Spleen (tissue), 7 donors: Measurements from ENCODE around the gene OPN5.

Source experiments
- POLR2A ChIP-seq, 3 donors: fragments of 450-650 bp; IDR thresholded peaks; one replicate each; pipeline ENCODE4 v1.5.1; 2017; ENCODE audit warnings: antibody characterized with exemption in 3 of 3, mild to moderate bottlenecking in 1 of 3
- POLR2AphosphoS5 ChIP-seq, 3 donors: sonication (generic); formaldehyde crosslinking; IDR thresholded peaks; one replicate each; pipeline ENCODE4 v1.5.1; 2017; ENCODE audit warnings: antibody characterized with exemption in 3 of 3
- TF ChIP-seq, protein P1 (sequence below), 11 experiments: fragments of 200-600 bp in 7 of 11; fragments of 450-650 bp in 4 of 11; sonication (generic) in 4 of 11; IDR thresholded peaks in 8 of 11; conservative IDR thresholded peaks in 3 of 11; 1 replicate in 7 of 11; 2 replicates in 4 of 11; pipeline versions ENCODE4 v1.4.0 to v1.8.0; 2016 to 2021; ENCODE audit warnings: antibody characterized with exemption in 11 of 11, inconsistent platforms in 4 of 11, mild to moderate bottlenecking in 1 of 11
- donor health status: DM: no; HTN: no; CAD: no; lungs with moderate emphysema.
- donor health status: DM: no; HTN: no; CAD: no.
- donor health status: DM: no; HTN: no; CAD: no.

- TF ChIP-seq, protein P1, sequence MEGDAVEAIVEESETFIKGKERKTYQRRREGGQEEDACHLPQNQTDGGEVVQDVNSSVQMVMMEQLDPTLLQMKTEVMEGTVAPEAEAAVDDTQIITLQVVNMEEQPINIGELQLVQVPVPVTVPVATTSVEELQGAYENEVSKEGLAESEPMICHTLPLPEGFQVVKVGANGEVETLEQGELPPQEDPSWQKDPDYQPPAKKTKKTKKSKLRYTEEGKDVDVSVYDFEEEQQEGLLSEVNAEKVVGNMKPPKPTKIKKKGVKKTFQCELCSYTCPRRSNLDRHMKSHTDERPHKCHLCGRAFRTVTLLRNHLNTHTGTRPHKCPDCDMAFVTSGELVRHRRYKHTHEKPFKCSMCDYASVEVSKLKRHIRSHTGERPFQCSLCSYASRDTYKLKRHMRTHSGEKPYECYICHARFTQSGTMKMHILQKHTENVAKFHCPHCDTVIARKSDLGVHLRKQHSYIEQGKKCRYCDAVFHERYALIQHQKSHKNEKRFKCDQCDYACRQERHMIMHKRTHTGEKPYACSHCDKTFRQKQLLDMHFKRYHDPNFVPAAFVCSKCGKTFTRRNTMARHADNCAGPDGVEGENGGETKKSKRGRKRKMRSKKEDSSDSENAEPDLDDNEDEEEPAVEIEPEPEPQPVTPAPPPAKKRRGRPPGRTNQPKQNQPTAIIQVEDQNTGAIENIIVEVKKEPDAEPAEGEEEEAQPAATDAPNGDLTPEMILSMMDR (IDR thresholded peaks at IDR 0.05 in 8 of 11, conservative IDR thresholded peaks at IDR 0.05 in 3 of 11), result no peak
- TF ChIP-seq POLR2AphosphoS5 (IDR thresholded peaks at IDR 0.05) (no peak), POLR2A (IDR thresholded peaks at IDR 0.05) (no peak)
Measured at GRCh38 chr6:47736083-47736700, 45.6 kb upstream of the OPN5 start.
